ENCODE measurements around the gene PLEKHM3.

- TF ChIP-seq CTCF (IDR thresholded peaks at IDR 0.05; ENCODE audit: low read depth, low read length) (no peak), POLR2A (IDR thresholded peaks at IDR 0.05; ENCODE audit: extremely low read depth, insufficient read length) (no peak), MYC (IDR thresholded peaks at IDR 0.05; ENCODE audit: low read depth, low read length) (no peak)
- TF ChIP-seq, protein P1, sequence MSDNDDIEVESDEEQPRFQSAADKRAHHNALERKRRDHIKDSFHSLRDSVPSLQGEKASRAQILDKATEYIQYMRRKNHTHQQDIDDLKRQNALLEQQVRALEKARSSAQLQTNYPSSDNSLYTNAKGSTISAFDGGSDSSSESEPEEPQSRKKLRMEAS (IDR thresholded peaks at IDR 0.05; ENCODE audit: low read depth, low read length) = no peak
Measured at GRCh38 chr2:207960911-207961310, 64.4 kb downstream of the PLEKHM3 start.
